Prostate gland (tissue), 2 donors: Measurements from ENCODE around the gene ITPR1.

Experiments
- CTCF ChIP-seq, 4 experiments: fragments of 200-600 bp in 2 of 4; fragments of 450-650 bp in 2 of 4; sonication (generic) in 2 of 4; IDR thresholded peaks; 1 replicate in 3 of 4; 2 replicates in 1 of 4; pipeline ENCODE4 v1.5.1; 2016 to 2019; ENCODE audit warnings: antibody characterized with exemption in 4 of 4, mild to moderate bottlenecking in 2 of 4, moderate library complexity in 2 of 4
- POLR2AphosphoS5 ChIP-seq: sonication (generic); formaldehyde crosslinking; IDR thresholded peaks from one replicate; pipeline ENCODE4 v1.6.1; 2017; ENCODE audit warnings: antibody characterized with exemption

GRCh38 chr3:4741404-4742307, 248.5 kb downstream of the ITPR1 start:
- TF ChIP-seq CTCF (IDR thresholded peaks at IDR 0.05): no peak
- TF ChIP-seq POLR2AphosphoS5: peak; percentile 97
